Spleen (tissue), 11 donors: ENCODE data around the gene ABCD3. TPM values are rescaled to one million over a fixed set of nuclear protein-coding genes. Genes with fewer than 3 reads are reported as not detected.

ENCODE experiments used
- DNase-seq: peaks from one replicate; pipeline ENCODE4 v3.0.0-alpha.2; 2020
- H3K27ac ChIP-seq, 8 donors: fragments of 200-600 bp; sonication (generic) in 7 of 8; 1 replicate in 4 of 8; 2 replicates in 4 of 8; pipeline versions ENCODE4 v1.5.0 to v1.8.0; 2016 to 2021; ENCODE audit warnings: inconsistent platforms in 4 of 8, mild to moderate bottlenecking in 4 of 8, moderate library complexity in 1 of 8
- H3K27me3 ChIP-seq, 7 donors: fragments of 200-600 bp; sonication (generic) in 6 of 7; replicated peaks in 1 of 7; 1 replicate in 4 of 7; 2 replicates in 3 of 7; pipeline versions ENCODE4 v1.5.0 to v1.8.0; 2016 to 2021; ENCODE audit warnings: inconsistent platforms in 3 of 7, mild to moderate bottlenecking in 1 of 7
- H3K36me3 ChIP-seq, 6 donors: fragments of 200-600 bp; sonication (generic) in 5 of 6; 1 replicate in 4 of 6; 2 replicates in 2 of 6; pipeline versions ENCODE4 v1.5.0 to v1.8.0; 2016 to 2021; ENCODE audit warnings: inconsistent platforms in 2 of 6
- H3K4me1 ChIP-seq, 6 donors: fragments of 200-600 bp; sonication (generic) in 5 of 6; 1 replicate in 3 of 6; 2 replicates in 3 of 6; pipeline versions ENCODE4 v1.5.0 to v1.8.0; 2016 to 2021; ENCODE audit warnings: inconsistent platforms in 3 of 6
- H3K4me3 ChIP-seq, 8 donors: fragments of 200-600 bp; sonication (generic) in 7 of 8; 1 replicate in 4 of 8; 2 replicates in 4 of 8; pipeline versions ENCODE4 v1.5.0 to v1.8.0; 2016 to 2021; ENCODE audit warnings: inconsistent platforms in 4 of 8, mild to moderate bottlenecking in 4 of 8, moderate library complexity in 2 of 8
- H3K9me3 ChIP-seq, 8 donors: fragments of 200-600 bp; sonication (generic) in 7 of 8; 1 replicate in 4 of 8; 2 replicates in 4 of 8; pipeline versions ENCODE4 v1.5.0 to v1.8.0; 2016 to 2021; ENCODE audit warnings: inconsistent platforms in 4 of 8
- POLR2A ChIP-seq, 3 donors: fragments of 450-650 bp; IDR thresholded peaks; one replicate each; pipeline ENCODE4 v1.5.1; 2017; ENCODE audit warnings: antibody characterized with exemption in 3 of 3, mild to moderate bottlenecking in 1 of 3
- POLR2AphosphoS5 ChIP-seq, 3 donors: sonication (generic); formaldehyde crosslinking; IDR thresholded peaks; one replicate each; pipeline ENCODE4 v1.5.1; 2017; ENCODE audit warnings: antibody characterized with exemption in 3 of 3
- WGBS, 5 donors: extraction: QIAGEN DNeasy Blood & Tissue Kit in 3 of 5; methylation state at CpG; one replicate each; pipeline versions ENCODE4 v1.1.5 to v1.1.7; 2013 to 2018; 5-methylcytosine and 5-hydroxymethylcytosine counted together
- intact Hi-C: fragments of 100-400 bp; cut with DNase I; formaldehyde crosslinking; loops from one replicate; pipeline ENCODE4 v1.15.0; 2023; ENCODE audit warnings: low total_unique reads
- polyA plus RNA-seq, 3 donors: library from polyadenylated mRNA; stranded (reverse); fragments of 200-250 nt; gene quantifications; one replicate each; pipeline ENCODE4 v1.2.1, GENCODE V29; 2013
- total RNA-seq, 7 donors: library from RNA; depleted of rRNA in 3 of 7; stranded (reverse); fragments of >200 nt in 3 of 7; fragmentation: NEBNext Ultra II Directional in 4 of 7; extraction: Animal tissue kit (Norgen Biotek cat#: 25700) in 4 of 7; gene quantifications; one replicate each; pipeline versions ENCODE4 v1.1.0 to v1.2.1, GENCODE V29; 2016 to 2021
- TF ChIP-seq, protein P1 (sequence below), 11 experiments: fragments of 200-600 bp in 7 of 11; fragments of 450-650 bp in 4 of 11; sonication (generic) in 4 of 11; IDR thresholded peaks in 8 of 11; conservative IDR thresholded peaks in 3 of 11; 1 replicate in 7 of 11; 2 replicates in 4 of 11; pipeline versions ENCODE4 v1.4.0 to v1.8.0; 2016 to 2021; ENCODE audit warnings: antibody characterized with exemption in 11 of 11, inconsistent platforms in 4 of 11, mild to moderate bottlenecking in 1 of 11
- donor health status: healthy with polysubstance abuse.
- donor health status: DM: no; HTN: no; CAD: no; lungs with moderate emphysema.
- donor health status: DM: no; HTN: no; CAD: no.
- donor health status: Bipolar disorder and iron deficiency.
- donor health status: healthy.
- donor health status: DM: no; HTN: no; CAD: no.
- donor health status: DM: yes; HTN: yes; CAD: no.

Gene ABCD3
- total and polyA plus RNA-seq, 10 donors, result 9.1 to 30.8 (median 19.8) TPM

DNA sequence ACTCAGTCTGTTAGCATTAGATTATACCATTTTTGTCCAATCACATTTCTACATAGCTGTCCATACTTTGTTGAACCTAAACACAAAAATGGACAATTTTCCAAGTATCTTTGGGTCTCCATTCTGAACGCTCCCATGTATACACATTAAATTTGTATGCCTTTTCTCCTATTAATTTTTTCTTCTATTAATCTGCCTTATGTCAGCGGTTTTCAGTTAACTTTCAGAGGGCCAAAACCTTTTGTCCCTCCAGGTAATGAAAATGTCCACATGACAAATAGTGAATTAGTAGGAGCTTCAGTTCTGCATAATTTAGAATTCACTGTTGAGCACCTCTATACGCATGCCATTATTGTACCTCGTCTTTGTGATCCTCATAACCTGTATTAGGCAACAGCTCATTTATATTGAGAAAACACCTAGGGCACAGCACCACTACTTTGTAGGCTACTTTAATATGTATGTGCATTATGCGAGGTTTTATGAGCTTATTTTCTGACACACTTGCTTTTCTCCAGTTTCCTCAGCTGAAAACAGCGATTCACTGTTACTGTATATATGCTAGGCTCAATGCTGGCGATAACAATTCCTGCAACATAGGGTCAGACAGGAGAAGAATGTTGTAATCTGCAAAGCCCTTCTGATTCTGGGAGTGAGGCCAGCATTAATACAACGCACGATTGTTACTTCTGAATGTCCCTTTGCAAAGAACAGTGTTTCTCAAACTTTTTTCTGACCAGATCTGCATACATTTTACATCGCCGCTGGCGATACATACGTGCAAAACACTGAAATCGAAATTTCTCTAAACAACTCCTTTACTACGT, 1.1 kb upstream of the ABCD3 start:
- no peak for TF ChIP-seq POLR2A (IDR thresholded peaks at IDR 0.05)
- TF ChIP-seq, protein P1, sequence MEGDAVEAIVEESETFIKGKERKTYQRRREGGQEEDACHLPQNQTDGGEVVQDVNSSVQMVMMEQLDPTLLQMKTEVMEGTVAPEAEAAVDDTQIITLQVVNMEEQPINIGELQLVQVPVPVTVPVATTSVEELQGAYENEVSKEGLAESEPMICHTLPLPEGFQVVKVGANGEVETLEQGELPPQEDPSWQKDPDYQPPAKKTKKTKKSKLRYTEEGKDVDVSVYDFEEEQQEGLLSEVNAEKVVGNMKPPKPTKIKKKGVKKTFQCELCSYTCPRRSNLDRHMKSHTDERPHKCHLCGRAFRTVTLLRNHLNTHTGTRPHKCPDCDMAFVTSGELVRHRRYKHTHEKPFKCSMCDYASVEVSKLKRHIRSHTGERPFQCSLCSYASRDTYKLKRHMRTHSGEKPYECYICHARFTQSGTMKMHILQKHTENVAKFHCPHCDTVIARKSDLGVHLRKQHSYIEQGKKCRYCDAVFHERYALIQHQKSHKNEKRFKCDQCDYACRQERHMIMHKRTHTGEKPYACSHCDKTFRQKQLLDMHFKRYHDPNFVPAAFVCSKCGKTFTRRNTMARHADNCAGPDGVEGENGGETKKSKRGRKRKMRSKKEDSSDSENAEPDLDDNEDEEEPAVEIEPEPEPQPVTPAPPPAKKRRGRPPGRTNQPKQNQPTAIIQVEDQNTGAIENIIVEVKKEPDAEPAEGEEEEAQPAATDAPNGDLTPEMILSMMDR (IDR thresholded peaks at IDR 0.05 in 8 of 11, conservative IDR thresholded peaks at IDR 0.05 in 3 of 11), result no peak
- TF ChIP-seq POLR2AphosphoS5 (IDR thresholded peaks at IDR 0.05), result no peak
- H3K36me3 ChIP-seq, result no peaks in the 10 kb centered on the region
- 52 to 73% (median 60%) methylated on average over 15 of the region's 15 CpGs for WGBS, 5 donors
- H3K9me3 ChIP-seq, result no peaks in the 10 kb centered on the region
- H3K4me3 ChIP-seq, result peak overlapping the region; percentile 36 to 94 (median 79)
- H3K27me3 ChIP-seq, result no peaks in the 10 kb centered on the region
- intact Hi-C loops, result no loop called here
- H3K4me1 ChIP-seq, result peaks cover 4 to 44% (median 30%) of the 10 kb centered on the region in 6 donors
- H3K27ac ChIP-seq, result peak overlapping the region; percentile 84 to 91 (median 88)
- DNase-seq, result no peak

DNA sequence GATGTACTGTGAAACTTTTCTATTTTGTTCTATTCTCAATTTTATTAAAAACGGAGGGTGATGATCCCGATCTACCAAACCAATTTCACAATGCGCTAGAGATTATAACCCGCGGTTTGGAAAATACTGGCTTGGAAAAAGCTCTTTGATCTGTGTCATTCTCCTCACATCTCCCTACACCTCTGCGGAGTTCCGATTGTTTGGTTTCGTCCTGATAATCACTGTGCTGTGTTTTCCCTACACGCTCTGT, 536 bp upstream of the ABCD3 start:
- Histone ChIP-seq H3K27ac (peak overlapping the region; percentile 84 to 91 (median 88)), H3K4me1 (peaks cover 4 to 48% (median 30%) of the 10 kb centered on the region in 6 donors), H3K36me3 (no peaks in the 10 kb centered on the region), H3K4me3 (peak overlapping the region; percentile 36 to 94 (median 79)), H3K9me3 (no peaks in the 10 kb centered on the region), H3K27me3 (no peaks in the 10 kb centered on the region)
- no peak for TF ChIP-seq POLR2A (IDR thresholded peaks at IDR 0.05)
- TF ChIP-seq, protein P1 (IDR thresholded peaks at IDR 0.05 in 8 of 11, conservative IDR thresholded peaks at IDR 0.05 in 3 of 11), result no peak
- no peak for TF ChIP-seq POLR2AphosphoS5 (IDR thresholded peaks at IDR 0.05)
- WGBS, 5 donors, result 11 to 25% (median 20%) methylated on average over 9 of the region's 9 CpGs
- DNase-seq, result no peak
- intact Hi-C loops, result no loop called here

DNA sequence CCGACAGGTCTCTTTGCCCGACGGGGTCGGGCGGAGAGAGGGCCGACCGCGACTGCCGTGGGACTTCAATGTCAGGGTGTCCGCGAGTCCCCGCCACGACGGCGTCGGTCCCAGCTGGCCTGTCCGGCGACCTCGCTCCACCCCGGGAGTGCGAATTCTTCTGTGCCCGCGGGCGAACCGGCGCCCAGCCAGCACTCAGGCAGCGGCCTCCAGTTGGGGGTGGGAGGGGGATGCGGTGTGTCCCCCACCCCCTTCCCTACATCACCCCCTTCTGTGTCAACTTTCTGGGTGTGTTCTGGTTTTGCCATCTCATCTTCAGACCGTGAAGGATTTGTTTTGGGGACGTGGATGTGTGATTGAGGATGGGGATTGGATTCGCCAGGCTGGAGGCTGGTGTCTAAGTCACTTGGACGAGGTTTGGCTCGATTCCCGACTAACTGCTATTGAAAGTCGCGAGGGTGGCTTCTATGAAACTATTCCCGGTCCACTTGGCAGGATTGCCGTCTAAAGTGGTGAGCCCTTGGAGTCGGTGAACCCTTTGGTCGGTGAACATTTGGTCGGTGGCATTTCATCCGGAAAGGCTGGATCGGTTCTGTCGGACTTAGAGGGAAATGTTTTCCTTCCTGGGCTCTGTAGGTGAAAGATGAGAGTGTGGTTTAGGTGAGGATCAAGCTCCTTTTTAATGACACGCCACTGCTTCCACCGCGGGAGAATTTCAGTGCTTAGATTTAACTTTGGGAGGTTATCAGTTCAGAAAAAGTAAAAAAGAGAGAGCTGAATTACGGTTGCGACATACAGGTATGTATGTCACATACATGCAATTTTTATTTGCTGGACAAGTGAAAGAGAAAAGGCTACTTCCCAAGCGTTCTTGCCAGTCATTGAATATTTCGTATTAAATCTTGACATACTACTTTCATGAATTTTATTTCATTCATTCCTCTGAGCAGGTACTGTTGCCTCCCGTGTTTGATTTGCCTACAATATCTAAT, 771 bp downstream of the ABCD3 start:
- intact Hi-C loops, result no loop called here
- Histone ChIP-seq H3K4me3 (peak overlapping the region; percentile 53 to 94 (median 79)), H3K36me3 (no peaks in the 10 kb centered on the region), H3K4me1 (peaks cover 4 to 61% (median 37%) of the 10 kb centered on the region in 6 donors), H3K27me3 (no peaks in the 10 kb centered on the region), H3K27ac (peak overlapping the region; percentile 84 to 91 (median 88)), H3K9me3 (no peaks in the 10 kb centered on the region)
- DNase-seq, result no peak
- 5 to 7% (median 6%) methylated on average over 37 to 52 of the region's 52 CpGs for WGBS, 5 donors
- TF ChIP-seq, protein P1 (IDR thresholded peaks at IDR 0.05 in 8 of 11, conservative IDR thresholded peaks at IDR 0.05 in 3 of 11), result no peak
- no peak for TF ChIP-seq POLR2AphosphoS5 (IDR thresholded peaks at IDR 0.05)
- TF ChIP-seq POLR2A (IDR thresholded peaks at IDR 0.05), result no peak
